GM19240 (cell line): ENCODE results near the gene GPHN.

Experiments used
- DNase-seq: peaks from one replicate; pipeline ENCODE4 v3.0.0; 2011; ENCODE audit warnings: low spot score; ENCODE audit not compliant: insufficient read length

The GPHN gene

GRCh38 chr14:66596241-66596985 lies 88.5 kb downstream of the GPHN start:
- DNase-seq: no peak

- no peak for DNase-seq
Observed at GRCh38 chr14:66600416-66600815, 92.5 kb downstream of the GPHN start.

GRCh38 chr14:66601932-66602578 lies 94.1 kb downstream of the GPHN start:
- DNase-seq: no peak

- no peak for DNase-seq
Observed at GRCh38 chr14:66603945-66604344, 96.0 kb downstream of the GPHN start.

GRCh38 chr14:66606826-66607225 lies 98.9 kb downstream of the GPHN start:
- DNase-seq: no peak

- no peak for DNase-seq
Observed at GRCh38 chr14:66610154-66610563, 102.2 kb downstream of the GPHN start.

GRCh38 chr14:66613344-66613743 lies 105.4 kb downstream of the GPHN start:
- DNase-seq: no peak

GRCh38 chr14:66619952-66620351 lies 112.0 kb downstream of the GPHN start:
- no peak for DNase-seq

- no peak for DNase-seq
Observed at GRCh38 chr14:66623838-66624237, 115.9 kb downstream of the GPHN start.

GRCh38 chr14:66624336-66624937 lies 116.5 kb downstream of the GPHN start:
- peak; percentile 13 for DNase-seq

- DNase-seq: no peak
Observed at GRCh38 chr14:66628636-66629035, 120.7 kb downstream of the GPHN start.

- DNase-seq: no peak
Observed at GRCh38 chr14:66629499-66629898, 121.6 kb downstream of the GPHN start.

- no peak for DNase-seq
Observed at GRCh38 chr14:66634876-66635275, 126.9 kb downstream of the GPHN start.

- no peak for DNase-seq
Observed at GRCh38 chr14:66635435-66635834, 127.5 kb downstream of the GPHN start.

GRCh38 chr14:66636240-66636639 lies 128.3 kb downstream of the GPHN start:
- DNase-seq: no peak

GRCh38 chr14:66638689-66639088 lies 130.7 kb downstream of the GPHN start:
- no peak for DNase-seq

GRCh38 chr14:66641861-66642635 lies 134.1 kb downstream of the GPHN start:
- DNase-seq: no peak

GRCh38 chr14:66643344-66643743 lies 135.4 kb downstream of the GPHN start:
- no peak for DNase-seq

- no peak for DNase-seq
Observed at GRCh38 chr14:66645716-66646115, 137.8 kb downstream of the GPHN start.

- DNase-seq: no peak
Observed at GRCh38 chr14:66649498-66649897, 141.6 kb downstream of the GPHN start.

GRCh38 chr14:66650491-66650911 lies 142.6 kb downstream of the GPHN start:
- DNase-seq: no peak
